PC-3 (cell line): ENCODE measurements around the gene EVPL. TPM values are rescaled to one million over a fixed set of nuclear protein-coding genes. Genes with fewer than 3 reads are reported as not detected.

Source experiments
- ATAC-seq: fragments of 200-7000 bp; cut with Tn5 transposase; 2 replicates; pipeline ENCODE4 v1.9.1; 2020; ENCODE audit warnings: mild to moderate bottlenecking, moderate library complexity
- BruUV-seq: library from RNA; stranded (reverse); fragments of 400-500 nt; replicated peaks from 2 replicates; lab custom pipeline; 2021; lab: Mats Ljungman, UMichigan
- CTCF ChIA-PET: fragments of 300-600 bp; sonication (Branson Sonifier 250); formaldehyde crosslinking; loops from one replicate; lab custom pipeline; 2022; ENCODE audit warnings: antibody characterized with exemption; lab: Charles Lee
- POLR2A ChIA-PET: fragments of 300-600 bp; sonication (Branson Sonifier 250); formaldehyde crosslinking; loops from one replicate; lab custom pipeline; 2022; ENCODE audit warnings: antibody characterized with exemption; ENCODE audit not compliant: unreplicated experiment; lab: Charles Lee
- DNase-seq: peaks from one replicate; pipeline ENCODE4 v3.0.0-alpha.2; 2015
- H2AFZ ChIP-seq: fragments of 300-600 bp; sonication (generic); 2 replicates; pipeline ENCODE4 v1.6.0; 2016; ENCODE audit warnings: antibody characterized with exemption, low read length
- H3F3A ChIP-seq: fragments of 300-600 bp; sonication (generic); one replicate; pipeline ENCODE4 v1.6.0; 2017; ENCODE audit warnings: antibody characterized with exemption, low read length, control low read depth, mild to moderate bottlenecking; ENCODE audit not compliant: unreplicated experiment
- H3K27ac ChIP-seq: fragments of 300-600 bp; sonication (generic); 2 replicates; pipeline ENCODE4 v1.5.1; 2016; ENCODE audit warnings: mild to moderate bottlenecking, low read length
- H3K27me3 ChIP-seq: fragments of 300-600 bp; sonication (generic); 2 replicates; pipeline ENCODE4 v1.6.1; 2016; ENCODE audit warnings: low read length, mixed read lengths
- H3K36me3 ChIP-seq: fragments of 300-600 bp; sonication (generic); 2 replicates; pipeline ENCODE4 v1.6.1; 2016; ENCODE audit warnings: low read depth, mixed run types, low read length, mixed read lengths
- H3K4me1 ChIP-seq: fragments of 300-600 bp; sonication (generic); 2 replicates; pipeline ENCODE4 v1.5.1; 2016; ENCODE audit warnings: low read length; ENCODE audit not compliant: insufficient read depth
- H3K4me2 ChIP-seq: fragments of 300-600 bp; sonication (generic); 2 replicates; pipeline ENCODE4 v1.6.0; 2016; ENCODE audit warnings: low read length
- H3K4me3 ChIP-seq: fragments of 300-600 bp; sonication (generic); 2 replicates; pipeline ENCODE4 v1.5.1; 2016; ENCODE audit warnings: mild to moderate bottlenecking, low read length, mixed read lengths
- H3K79me2 ChIP-seq: fragments of 300-600 bp; sonication (generic); 2 replicates; pipeline ENCODE4 v1.6.1; 2017; ENCODE audit warnings: low read length, mixed read lengths
- H3K9ac ChIP-seq: fragments of 300-600 bp; sonication (generic); 2 replicates; pipeline ENCODE4 v1.6.0; 2016; ENCODE audit warnings: mild to moderate bottlenecking, low read length
- H3K9me2 ChIP-seq: fragments of 300-600 bp; sonication (generic); replicated peaks from 2 replicates; pipeline ENCODE4 v1.6.1; 2016; ENCODE audit warnings: mixed run types, low read length, mixed read lengths
- H3K9me3 ChIP-seq: fragments of 300-600 bp; sonication (generic); 2 replicates; pipeline ENCODE4 v1.6.1; 2016; ENCODE audit warnings: low read length, mixed read lengths
- H4K20me1 ChIP-seq: fragments of 300-600 bp; sonication (generic); 2 replicates; pipeline ENCODE4 v1.6.1; 2016; ENCODE audit warnings: low read length, mixed read lengths
- EZH2 ChIP-seq: fragments of 300-600 bp; sonication (generic); IDR thresholded peaks from one replicate; pipeline ENCODE4 v1.6.1; 2017; ENCODE audit warnings: antibody characterized with exemption, mild to moderate bottlenecking, low read length; ENCODE audit not compliant: unreplicated experiment
- EZH2phosphoT487 ChIP-seq: fragments of 300-600 bp; sonication (generic); IDR thresholded peaks from 2 replicates; pipeline ENCODE4 v1.6.1; 2018; ENCODE audit warnings: mild to moderate bottlenecking, antibody characterized with exemption, low read length, borderline replicate concordance
- intact Hi-C: fragments of 100-400 bp; cut with micrococcal nuclease; formaldehyde crosslinking; loops from 2 replicates; pipeline ENCODE4 v1.9.0; 2023
- total RNA-seq: library from RNA; depleted of rRNA; stranded (reverse); fragments of >200 nt; gene quantifications from 2 replicates; pipeline ENCODE4 v1.2.3, GENCODE V29; 2014
- TF ChIP-seq, protein P1 (sequence below): fragments of 300-600 bp; sonication (generic); conservative IDR thresholded peaks from 2 replicates; pipeline ENCODE4 v1.5.1; 2017; ENCODE audit warnings: antibody characterized with exemption, low read depth, mild to moderate bottlenecking, low read length

EVPL gene
- total RNA-seq, 1 experiment from 2014 or later, result 38.8 TPM

DNA sequence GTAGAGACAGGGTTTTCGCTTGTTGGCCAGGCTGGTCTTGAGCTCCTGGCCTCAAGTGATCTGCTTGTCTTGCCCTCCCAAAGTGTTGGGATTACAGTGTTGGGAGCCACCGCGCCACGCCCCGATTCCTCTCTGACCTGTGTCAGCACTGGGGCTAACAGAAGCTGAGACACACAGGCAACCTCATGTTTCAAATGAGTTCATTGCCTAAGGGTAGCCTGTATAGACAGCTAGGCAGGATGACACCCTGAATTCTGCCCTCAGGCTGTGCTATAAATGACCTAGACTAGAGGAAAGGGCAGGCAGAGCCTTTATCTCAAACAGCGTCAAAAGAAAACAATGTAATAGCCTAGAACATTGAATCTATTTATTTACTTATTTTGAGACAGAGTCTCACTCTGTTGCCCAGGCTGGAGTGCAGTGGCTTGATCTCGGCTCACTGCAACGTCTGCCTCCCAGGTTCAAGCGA, 28.7 kb downstream of the EVPL start:
- Histone ChIP-seq H3K9me3 (no peaks in the 10 kb centered on the region), H3K27me3 (no peaks in the 10 kb centered on the region), H3K4me3 (no peak overlapping the region), H4K20me1 (no peaks in the 10 kb centered on the region), H3K4me1 (peaks cover 32% of the 10 kb centered on the region), H3K9me2 (no peaks in the 10 kb centered on the region), H2AFZ (no peak overlapping the region), H3F3A (no peaks in the 10 kb centered on the region), H3K36me3 (no peaks in the 10 kb centered on the region), H3K79me2 (no peaks in the 10 kb centered on the region), H3K9ac (peak overlapping the region; percentile 85), H3K27ac (peak overlapping the region; percentile 97), H3K4me2 (peak overlapping the region; percentile 11)
- no TSS peak for BruUV-seq
- ChIA-PET CTCF (no interaction called here), POLR2A (interaction anchor here (0.6 kb wide), 1 partner anchor 79 kb away, joined by 4 read pairs; no protein-coding TSS in a partner anchor)
- 0 out of 2 replicates have a peak, but pooled peaks have one; percentile 1 for ATAC-seq
- DNase-seq, result peak; percentile 76
- no peak for TF ChIP-seq EZH2
- TF ChIP-seq, protein P1, sequence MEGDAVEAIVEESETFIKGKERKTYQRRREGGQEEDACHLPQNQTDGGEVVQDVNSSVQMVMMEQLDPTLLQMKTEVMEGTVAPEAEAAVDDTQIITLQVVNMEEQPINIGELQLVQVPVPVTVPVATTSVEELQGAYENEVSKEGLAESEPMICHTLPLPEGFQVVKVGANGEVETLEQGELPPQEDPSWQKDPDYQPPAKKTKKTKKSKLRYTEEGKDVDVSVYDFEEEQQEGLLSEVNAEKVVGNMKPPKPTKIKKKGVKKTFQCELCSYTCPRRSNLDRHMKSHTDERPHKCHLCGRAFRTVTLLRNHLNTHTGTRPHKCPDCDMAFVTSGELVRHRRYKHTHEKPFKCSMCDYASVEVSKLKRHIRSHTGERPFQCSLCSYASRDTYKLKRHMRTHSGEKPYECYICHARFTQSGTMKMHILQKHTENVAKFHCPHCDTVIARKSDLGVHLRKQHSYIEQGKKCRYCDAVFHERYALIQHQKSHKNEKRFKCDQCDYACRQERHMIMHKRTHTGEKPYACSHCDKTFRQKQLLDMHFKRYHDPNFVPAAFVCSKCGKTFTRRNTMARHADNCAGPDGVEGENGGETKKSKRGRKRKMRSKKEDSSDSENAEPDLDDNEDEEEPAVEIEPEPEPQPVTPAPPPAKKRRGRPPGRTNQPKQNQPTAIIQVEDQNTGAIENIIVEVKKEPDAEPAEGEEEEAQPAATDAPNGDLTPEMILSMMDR, result no peak
- no peak for TF ChIP-seq EZH2phosphoT487
- intact Hi-C loops, result no loop called here

DNA sequence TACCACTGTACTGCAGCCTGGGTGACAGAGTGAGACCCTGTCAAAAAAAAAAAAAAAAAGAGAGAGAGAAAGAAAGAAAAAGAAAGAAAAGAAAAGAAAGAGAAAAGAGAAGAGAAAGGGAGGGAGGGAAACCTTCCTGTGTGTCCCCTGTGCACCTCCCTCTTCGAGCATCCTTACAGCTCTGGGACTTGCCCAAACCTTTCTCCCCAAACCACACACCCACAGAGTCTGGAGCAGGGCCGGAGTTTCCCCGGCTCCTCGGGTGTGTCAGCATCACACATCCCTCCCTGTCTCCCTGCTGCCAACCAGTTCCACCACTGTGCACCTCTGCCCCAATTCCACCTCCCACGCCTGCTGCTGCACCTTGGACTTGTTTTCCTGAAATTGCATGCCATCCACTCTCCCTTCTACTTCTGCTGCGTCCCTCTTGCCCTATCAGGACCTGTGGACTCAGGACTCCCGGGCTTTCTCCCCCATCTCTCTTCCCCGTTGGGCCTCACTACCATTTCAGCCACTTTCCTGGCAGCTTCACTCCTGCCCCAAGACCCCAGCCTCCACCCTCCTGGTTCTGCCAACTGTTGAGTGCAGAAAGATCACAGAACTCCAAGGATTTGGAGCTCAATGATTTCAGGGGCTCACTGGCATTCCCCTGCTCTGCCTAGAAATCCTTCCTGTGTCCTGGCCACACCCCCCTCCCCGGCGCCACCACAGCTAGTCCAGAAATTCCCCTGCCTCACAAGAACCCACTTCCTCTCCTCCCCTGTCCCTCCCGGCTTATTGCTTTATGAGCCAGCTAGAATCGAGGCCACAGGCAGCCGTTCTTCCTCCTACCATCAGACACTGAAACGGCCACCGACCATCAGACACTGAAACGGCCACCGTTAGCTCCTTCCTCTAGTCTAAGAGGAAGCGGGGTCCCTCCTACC, 30.2 kb downstream of the EVPL start:
- Histone ChIP-seq H3K4me3 (peak overlapping the region; percentile 61), H4K20me1 (no peaks in the 10 kb centered on the region), H3K4me1 (peaks cover 32% of the 10 kb centered on the region), H3K36me3 (no peaks in the 10 kb centered on the region), H3F3A (no peaks in the 10 kb centered on the region), H3K79me2 (no peaks in the 10 kb centered on the region), H3K9ac (peak overlapping the region; percentile 85), H3K4me2 (peak overlapping the region; percentile 93), H3K9me3 (no peaks in the 10 kb centered on the region), H3K9me2 (no peaks in the 10 kb centered on the region), H3K27ac (peak overlapping the region; percentile 97), H2AFZ (peak overlapping the region; percentile 54), H3K27me3 (no peaks in the 10 kb centered on the region)
- ATAC-seq (peak; percentile 94), DNase-seq (peak; percentile 90)
- no TSS peak for BruUV-seq
- TF ChIP-seq, protein P1, result no peak
- TF ChIP-seq EZH2phosphoT487 (no peak), EZH2 (no peak)
- intact Hi-C loops, result loop anchor here (2.0 kb wide), 2 partner anchors 56 to 92 kb away; partner anchors contain the start of genes FBF1 and MRPL38
- ChIA-PET POLR2A (interaction anchor here (0.6 to 0.9 kb wide), 3 partner anchors 18 to 115 kb away, joined by 4 to 7 read pairs (median 4); partner anchors contain the start of genes ACOX1 and TEN1), CTCF (interaction anchor here (1.3 kb wide), 1 partner anchor 18 kb away, joined by 3 read pairs; the partner anchor contains the start of genes ACOX1 and TEN1)
